Stimulated activated CD8-positive, alpha-beta memory T cell treated with anti-CD3 and anti-CD28 coated beads, Interleukin-15, amount 100 ng/mL, for 4 hours (primary cell): Measurements from ENCODE around the gene UST.
"Not testable (repeated sequence)": the region's sequence is repeated elsewhere in the genome, so short reads cannot be mapped to it uniquely, and the experiment has no call there.

Experiments
- DNase-seq, 2 donors: peaks; one replicate each; pipeline ENCODE4 v3.0.0-alpha.2; 2020; ENCODE audit warnings: low read depth in 2 of 2

Gene UST

GRCh38 chr6:148736774-148737412 is 9.9 kb upstream of the UST start:
- DNase-seq, result no peak

GRCh38 chr6:148737806-148738205 is 9.0 kb upstream of the UST start:
- DNase-seq, result no peak

GRCh38 chr6:148738946-148739821 is 7.6 kb upstream of the UST start:
- no peak for DNase-seq

- DNase-seq, result no peak
These were observed 7.1 kb upstream of the UST start for GRCh38 chr6:148739822-148740128.

- DNase-seq, result no peak
These were observed 3.4 kb upstream of the UST start for GRCh38 chr6:148743476-148743875.

GRCh38 chr6:148745926-148746325 is 904 bp upstream of the UST start:
- DNase-seq, result no peak

- DNase-seq, result no peak
These were observed 278 bp downstream of the UST start for GRCh38 chr6:148747145-148747470.

- DNase-seq, result peak in 1 of 2 donors; percentile 27
These were observed 788 bp downstream of the UST start for GRCh38 chr6:148747471-148748165.

GRCh38 chr6:148749674-148750073 is 2.8 kb downstream of the UST start:
- DNase-seq, result no peak

- DNase-seq, result no peak
These were observed 4.3 kb downstream of the UST start for GRCh38 chr6:148750838-148751792.

GRCh38 chr6:148751793-148752170 is 5.0 kb downstream of the UST start:
- no peak for DNase-seq

GRCh38 chr6:148755379-148755778 is 8.5 kb downstream of the UST start:
- DNase-seq, result not testable (repeated sequence)

GRCh38 chr6:148757944-148758480 is 11.2 kb downstream of the UST start:
- DNase-seq, result no peak

GRCh38 chr6:148758492-148758891 is 11.7 kb downstream of the UST start:
- no peak for DNase-seq

GRCh38 chr6:148760258-148760534 is 13.4 kb downstream of the UST start:
- no peak for DNase-seq

- DNase-seq, result peak in 1 of 2 donors; percentile 19
These were observed 14.0 kb downstream of the UST start for GRCh38 chr6:148760568-148761526.

GRCh38 chr6:148761527-148762011 is 14.7 kb downstream of the UST start:
- DNase-seq, result peak in 1 of 2 donors; percentile 28

- DNase-seq, result no peak
These were observed 15.4 kb downstream of the UST start for GRCh38 chr6:148762231-148762630.

- not testable (repeated sequence) for DNase-seq
These were observed 17.6 kb downstream of the UST start for GRCh38 chr6:148764259-148765020.
